Kidney (tissue), 14 donors: ENCODE results near the gene WDR13. TPM values are rescaled to one million over a fixed set of nuclear protein-coding genes. Genes with fewer than 3 reads are reported as not detected.

Experiments
- DNase-seq, 5 donors: peaks; one replicate each; pipeline ENCODE4 v3.0.0-alpha.2; 2013 to 2020
- FAIRE-seq: peaks from 2 replicates; lab custom pipeline; 2012; peaks lifted over from hg19 to GRCh38; lab: Jason Lieb, UNC
- H3K27ac ChIP-seq, 2 donors: one replicate each; pipeline ENCODE4 v1.7.0; 2013; ENCODE audit warnings: low read depth in 2 of 2, low read length in 2 of 2, inconsistent platforms in 1 of 2
- H3K27me3 ChIP-seq: one replicate; pipeline ENCODE4 v1.7.1; 2013; ENCODE audit warnings: low read length, inconsistent platforms; ENCODE audit not compliant: control insufficient read depth, insufficient read depth
- H3K36me3 ChIP-seq, 3 donors: one replicate each; pipeline versions ENCODE4 v1.7.0 to v1.7.1; 2013; ENCODE audit warnings: low read length in 3 of 3, control low read depth in 1 of 3, inconsistent platforms in 1 of 3; ENCODE audit not compliant: insufficient read depth in 3 of 3, control insufficient read depth in 2 of 3
- H3K4me1 ChIP-seq, 3 donors: one replicate each; pipeline versions ENCODE4 v1.7.0 to v1.7.1; 2013; ENCODE audit warnings: low read length in 3 of 3, inconsistent platforms in 1 of 3, low read depth in 1 of 3; ENCODE audit not compliant: control insufficient read depth in 2 of 3, insufficient read depth in 2 of 3
- H3K4me3 ChIP-seq, 3 donors: one replicate each; pipeline versions ENCODE4 v1.7.0 to v1.8.1; 2013; ENCODE audit warnings: low read length in 3 of 3, control low read depth in 1 of 3, inconsistent platforms in 1 of 3
- H3K9ac ChIP-seq, 3 donors: one replicate each; pipeline versions ENCODE4 v1.7.0 to v1.7.1; 2013; ENCODE audit warnings: low read length in 3 of 3, control low read depth in 1 of 3, inconsistent platforms in 1 of 3
- H3K9me3 ChIP-seq, 3 donors: one replicate each; pipeline versions ENCODE4 v1.7.0 to v1.7.1; 2013; ENCODE audit warnings: low read length in 3 of 3, control low read depth in 1 of 3, inconsistent platforms in 1 of 3; ENCODE audit not compliant: control insufficient read depth in 2 of 3, insufficient read depth in 1 of 3
- intact Hi-C: fragments of 100-400 bp; cut with DNase I; formaldehyde crosslinking; loops from one replicate; pipeline ENCODE4 v1.11.1; 2022
- polyA plus RNA-seq: library from polyadenylated mRNA; stranded (reverse); fragments of 350-450 nt; fragmentation: Illumina TruSeq; extraction: RNeasy Lipid Tissue Mini Kit (QIAGEN cat#74804); gene quantifications from one replicate; pipeline ENCODE4 v1.2.3, GENCODE V29; 2014; ENCODE audit warnings: low read depth, low replicate concordance; ENCODE audit not compliant: insufficient read depth
- total RNA-seq: library from RNA; stranded (reverse); fragmentation: NEBNext Ultra II Directional; extraction: Animal tissue kit (Norgen Biotek cat#: 25700); gene quantifications from one replicate; pipeline ENCODE4 v1.2.1, GENCODE V29; 2021
- TF ChIP-seq, protein P1 (sequence below): IDR thresholded peaks from 3 replicates; pipeline ENCODE4 v1.5.1; 2012; ENCODE audit warnings: mild to moderate bottlenecking, moderate library complexity, borderline replicate concordance; ENCODE audit not compliant: insufficient read depth; ENCODE audit errors: extremely low read depth
- donor health status: control.
- donor health status: control.
- donor health status: control.
- donor health status: control.
- donor health status: control.
- donor health status: DM: yes; HTN: yes; CAD: no.
- donor health status: Normal renal cell carcinoma (clear cell type).

WDR13 gene
- total and polyA plus RNA-seq, 2 donors from 2014 or later = 177 to 201 TPM

DNA sequence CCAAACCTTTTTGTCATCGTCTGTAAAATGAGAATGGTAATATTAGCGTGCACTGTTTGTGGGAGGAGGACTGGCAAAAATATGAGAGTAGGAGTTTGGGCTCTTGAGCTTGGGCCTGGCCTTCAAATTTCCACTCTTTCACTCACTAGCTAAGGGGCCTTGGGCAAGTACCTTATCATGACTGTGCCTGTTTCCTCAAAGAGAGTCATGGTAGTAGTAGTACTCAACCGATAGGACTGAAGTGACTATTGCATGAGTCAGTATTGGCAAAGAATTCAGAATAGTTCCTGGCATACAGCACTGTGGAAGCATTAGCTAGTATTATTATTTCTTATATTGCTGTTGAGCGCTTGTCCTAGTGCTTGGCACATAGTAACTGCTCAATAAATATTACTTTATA lies 39.0 kb upstream of the WDR13 start:
- Histone ChIP-seq H3K4me1 (no peaks in the 10 kb centered on the region), H3K27me3 (no peaks in the 10 kb centered on the region), H3K4me3 (no peak overlapping the region), H3K9me3 (no peaks in the 10 kb centered on the region), H3K36me3 (peaks cover 2 to 9% (median 7%) of the 10 kb centered on the region in 3 donors), H3K27ac (no peak overlapping the region), H3K9ac (no peak overlapping the region)
- DNase-seq (no peak), FAIRE-seq (no peak)
- intact Hi-C loops = no loop called here
- TF ChIP-seq, protein P1, sequence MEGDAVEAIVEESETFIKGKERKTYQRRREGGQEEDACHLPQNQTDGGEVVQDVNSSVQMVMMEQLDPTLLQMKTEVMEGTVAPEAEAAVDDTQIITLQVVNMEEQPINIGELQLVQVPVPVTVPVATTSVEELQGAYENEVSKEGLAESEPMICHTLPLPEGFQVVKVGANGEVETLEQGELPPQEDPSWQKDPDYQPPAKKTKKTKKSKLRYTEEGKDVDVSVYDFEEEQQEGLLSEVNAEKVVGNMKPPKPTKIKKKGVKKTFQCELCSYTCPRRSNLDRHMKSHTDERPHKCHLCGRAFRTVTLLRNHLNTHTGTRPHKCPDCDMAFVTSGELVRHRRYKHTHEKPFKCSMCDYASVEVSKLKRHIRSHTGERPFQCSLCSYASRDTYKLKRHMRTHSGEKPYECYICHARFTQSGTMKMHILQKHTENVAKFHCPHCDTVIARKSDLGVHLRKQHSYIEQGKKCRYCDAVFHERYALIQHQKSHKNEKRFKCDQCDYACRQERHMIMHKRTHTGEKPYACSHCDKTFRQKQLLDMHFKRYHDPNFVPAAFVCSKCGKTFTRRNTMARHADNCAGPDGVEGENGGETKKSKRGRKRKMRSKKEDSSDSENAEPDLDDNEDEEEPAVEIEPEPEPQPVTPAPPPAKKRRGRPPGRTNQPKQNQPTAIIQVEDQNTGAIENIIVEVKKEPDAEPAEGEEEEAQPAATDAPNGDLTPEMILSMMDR = no peak

DNA sequence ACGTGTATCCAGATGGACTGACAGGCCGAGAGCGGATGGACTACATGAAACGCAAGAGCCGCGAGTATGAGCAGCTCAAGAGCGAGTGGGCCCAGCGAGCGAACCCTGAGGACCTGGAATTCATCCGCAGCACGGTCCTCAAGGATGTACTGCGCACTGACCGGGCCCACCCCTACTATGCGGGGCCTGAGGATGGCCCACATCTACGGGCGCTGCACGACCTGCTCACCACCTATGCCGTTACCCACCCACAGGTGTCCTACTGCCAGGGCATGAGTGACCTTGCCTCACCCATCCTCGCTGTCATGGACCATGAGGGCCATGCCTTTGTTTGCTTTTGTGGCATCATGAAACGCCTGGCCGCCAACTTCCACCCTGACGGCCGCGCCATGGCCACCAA lies 37.7 kb upstream of the WDR13 start:
- peaks cover 2 to 9% (median 7%) of the 10 kb centered on the region in 3 donors for H3K36me3 ChIP-seq
- no peak for FAIRE-seq
- intact Hi-C loops = no loop called here

DNA sequence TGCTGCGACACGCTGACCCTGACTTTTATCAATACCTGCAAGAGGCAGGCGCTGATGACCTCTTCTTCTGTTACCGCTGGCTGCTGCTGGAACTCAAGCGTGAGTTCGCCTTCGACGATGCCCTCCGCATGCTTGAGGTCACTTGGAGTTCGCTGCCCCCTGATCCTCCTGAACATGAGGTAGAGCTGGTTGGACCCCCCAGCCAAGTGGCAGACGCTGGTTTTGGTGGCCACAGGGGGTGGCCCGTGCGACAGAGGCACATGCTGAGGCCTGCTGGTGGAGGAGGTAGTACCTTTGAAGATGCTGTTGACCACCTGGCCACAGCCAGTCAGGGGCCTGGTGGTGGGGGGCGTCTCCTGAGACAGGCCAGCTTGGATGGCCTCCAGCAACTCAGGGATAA lies 37.2 kb upstream of the WDR13 start:
- DNase-seq = no peak
- peaks cover 2 to 9% (median 7%) of the 10 kb centered on the region in 3 donors for H3K36me3 ChIP-seq

More for the DNA sequence above, 37.7 kb upstream of the WDR13 start:
- H3K27me3 ChIP-seq = no peaks in the 10 kb centered on the region
- H3K9ac ChIP-seq = no peak overlapping the region
- DNase-seq = no peak
- no peak overlapping the region for H3K27ac ChIP-seq
- no peaks in the 10 kb centered on the region for H3K9me3 ChIP-seq
- TF ChIP-seq, protein P1 = no peak
- no peaks in the 10 kb centered on the region for H3K4me1 ChIP-seq
- H3K4me3 ChIP-seq = no peak overlapping the region

More for the DNA sequence above, 37.2 kb upstream of the WDR13 start:
- no peak for FAIRE-seq
- TF ChIP-seq, protein P1 = no peak
- Histone ChIP-seq H3K4me3 (no peak overlapping the region), H3K27me3 (no peaks in the 10 kb centered on the region), H3K27ac (no peak overlapping the region), H3K9me3 (no peaks in the 10 kb centered on the region), H3K9ac (no peak overlapping the region), H3K4me1 (no peaks in the 10 kb centered on the region)
- intact Hi-C loops = no loop called here
